GM12878 (cell line): Measurements from ENCODE around the gene PLXDC1. TPM values are rescaled to one million over a fixed set of nuclear protein-coding genes. Genes with fewer than 3 reads are reported as not detected.

ENCODE experiments used
- ATAC-seq: fragments of 200-7000 bp; cut with Tn5 transposase; 3 replicates; pipeline ENCODE4 v1.9.1; 2020; ENCODE audit warnings: mild to moderate bottlenecking, moderate library complexity
- BruUV-seq: library from RNA; stranded (reverse); fragments of 400-500 nt; replicated peaks from 2 replicates; lab custom pipeline; 2021; lab: Mats Ljungman, UMichigan
- CTCF ChIA-PET: fragments of 300-600 bp; sonication (Branson Sonifier 250); formaldehyde crosslinking; extraction: SDS; loops from one replicate; lab custom pipeline; 2021; ENCODE audit warnings: inconsistent platforms; lab: Yijun Ruan, JAX
- POLR2A ChIA-PET: fragments of 350-600 bp; formaldehyde crosslinking; extraction: SDS; loops from one replicate; lab custom pipeline; 2021; ENCODE audit warnings: inconsistent platforms; lab: Charles Lee
- RAD21 ChIA-PET: fragments of 300-600 bp; sonication (Branson Sonifier 250); formaldehyde crosslinking; loops from one replicate; lab custom pipeline; 2023; ENCODE audit warnings: antibody characterized with exemption; ENCODE audit not compliant: unreplicated experiment; lab: Charles Lee
- SMC1A ChIA-PET: fragments of 300-600 bp; sonication (Branson Sonifier 250); formaldehyde crosslinking; loops from one replicate; lab custom pipeline; 2023; ENCODE audit not compliant: unreplicated experiment, uncharacterized antibody; lab: Charles Lee
- DNase-seq: peaks from one replicate; pipeline ENCODE4 v3.0.0-alpha.2; 2011; ENCODE audit warnings: low read depth, low spot score
- FAIRE-seq: peaks from 3 replicates; lab custom pipeline; 2011; peaks lifted over from hg19 to GRCh38; lab: Jason Lieb, UNC
- H2AFZ ChIP-seq: 2 replicates; pipeline ENCODE4 v1.6.0; 2011; ENCODE audit warnings: low read depth, low read length, control low read depth; ENCODE audit not compliant: control insufficient read depth
- H3K27ac ChIP-seq: 2 replicates; pipeline ENCODE4 v1.5.1; 2011; ENCODE audit warnings: control low read depth; ENCODE audit not compliant: control insufficient read depth, insufficient read depth
- H3K27me3 ChIP-seq, 2 experiments: replicated peaks in 1 of 2; 2 replicates each; pipeline versions ENCODE4 v1.6.0 to v1.6.1; 2011; ENCODE audit warnings: low read length in 1 of 2; ENCODE audit not compliant: control insufficient read depth in 2 of 2, insufficient read depth in 2 of 2
- H3K36me3 ChIP-seq, 2 experiments: 2 replicates each; pipeline ENCODE4 v1.5.1; 2011; ENCODE audit warnings: low read length in 1 of 2; ENCODE audit not compliant: control insufficient read depth in 2 of 2, insufficient read depth in 2 of 2
- H3K4me1 ChIP-seq: 2 replicates; pipeline ENCODE4 v1.6.1; 2011; ENCODE audit warnings: mild to moderate bottlenecking, low read length, moderate library complexity, mixed read lengths; ENCODE audit not compliant: control insufficient read depth, insufficient read depth
- H3K4me2 ChIP-seq: 2 replicates; pipeline ENCODE4 v1.6.0; 2011; ENCODE audit warnings: control low read depth; ENCODE audit not compliant: control insufficient read depth, insufficient read depth
- H3K4me3 ChIP-seq: fragments of 200-600 bp; sonication (generic); 2 replicates; pipeline ENCODE4 v1.5.1; 2016
- H3K79me2 ChIP-seq: 2 replicates; pipeline ENCODE4 v1.6.0; 2011; ENCODE audit warnings: low read length; ENCODE audit not compliant: control insufficient read depth, insufficient read depth
- H3K9ac ChIP-seq: 2 replicates; pipeline ENCODE4 v1.8.0; 2011; ENCODE audit warnings: low read length, control low read depth, mixed read lengths; ENCODE audit not compliant: control insufficient read depth, insufficient read depth
- H3K9me3 ChIP-seq: replicated peaks from 3 replicates; pipeline ENCODE4 v1.5.1; 2011; ENCODE audit warnings: mild to moderate bottlenecking, low read length; ENCODE audit not compliant: control insufficient read depth, insufficient read depth
- H4K20me1 ChIP-seq: 2 replicates; pipeline ENCODE4 v1.6.0; 2011; ENCODE audit not compliant: control insufficient read depth, insufficient read depth
- CHD2 ChIP-seq: IDR thresholded peaks from 2 replicates; pipeline ENCODE4 v1.6.1; 2011; ENCODE audit warnings: low read depth, low read length, improper control_type of control experiment, borderline replicate concordance
- EGR1 ChIP-seq, 2 experiments: IDR thresholded peaks; 1 replicate in 1 of 2; 2 replicates in 1 of 2; pipeline ENCODE4 v1.6.1; 2011 to 2012; ENCODE audit warnings: low read depth in 2 of 2, low read length in 2 of 2, borderline replicate concordance in 1 of 2, mild to moderate bottlenecking in 1 of 2, moderate library complexity in 1 of 2
- GATAD2B ChIP-seq: fragments of 450-650 bp; conservative IDR thresholded peaks from 2 replicates; pipeline ENCODE4 v1.6.1; 2017; ENCODE audit warnings: low read depth, mild to moderate bottlenecking, moderate library complexity
- IKZF1 ChIP-seq: fragments of 450-650 bp; conservative IDR thresholded peaks from 2 replicates; pipeline ENCODE4 v1.6.1; 2017; ENCODE audit warnings: antibody characterized with exemption, mild to moderate bottlenecking
- LARP7 ChIP-seq: fragments of 450-650 bp; IDR thresholded peaks from 2 replicates; pipeline ENCODE4 v1.6.1; 2017; ENCODE audit warnings: mild to moderate bottlenecking
- MYB ChIP-seq: fragments of 150-350 bp; IDR thresholded peaks from 2 replicates; pipeline ENCODE4 v1.6.1; 2014; ENCODE audit warnings: mild to moderate bottlenecking, low read depth, low read length, borderline replicate concordance
- NBN ChIP-seq: fragments of 450-650 bp; IDR thresholded peaks from 2 replicates; pipeline ENCODE4 v1.6.1; 2016
- NFIC ChIP-seq: IDR thresholded peaks from 2 replicates; pipeline ENCODE4 v1.6.1; 2012; ENCODE audit warnings: low read depth, mild to moderate bottlenecking, inconsistent platforms, low read length, moderate library complexity
- POLR2A ChIP-seq: IDR thresholded peaks from 2 replicates; pipeline ENCODE4 v1.6.1; 2011; ENCODE audit warnings: low read depth, mild to moderate bottlenecking, low read length
- POLR2AphosphoS5 ChIP-seq: IDR thresholded peaks from 2 replicates; pipeline ENCODE4 v1.6.1; 2011; ENCODE audit warnings: mild to moderate bottlenecking, low read length, inconsistent platforms
- STAT3 ChIP-seq: IDR thresholded peaks from 2 replicates; pipeline ENCODE4 v1.6.1; 2011; ENCODE audit warnings: low read depth, low read length, improper control_type of control experiment
- SUZ12 ChIP-seq: fragments of 200-600 bp; sonication (generic); IDR thresholded peaks from one replicate; pipeline ENCODE4 v1.6.1; 2018; ENCODE audit warnings: antibody characterized with exemption, mild to moderate bottlenecking; ENCODE audit not compliant: unreplicated experiment
- WGBS: methylation state at CpG from one replicate; pipeline ENCODE4 v1.1.6; 2016; ENCODE audit warnings: low lambda C conversion rate; ENCODE audit not compliant: insufficient replicate concordance, insufficient coverage; ENCODE audit errors: missing lambda C conversion rate; 5-methylcytosine and 5-hydroxymethylcytosine counted together
- in situ Hi-C: fragments of 300-500 bp; cut with MboI; formaldehyde crosslinking; loops from 9 replicates; pipeline ENCODE4 v1.14.3; 2018; ENCODE audit warnings: mixed read lengths
- intact Hi-C: fragments of 100-400 bp; cut with micrococcal nuclease; formaldehyde crosslinking; loops from one replicate; pipeline ENCODE4 v1.14.2; 2022; ENCODE audit not compliant: unreplicated experiment
- polyA plus RNA-seq, 11 experiments: library from polyadenylated mRNA; depleted of rRNA in 4 of 11; unstranded in 6 of 11; stranded (reverse) in 5 of 11; fragments of >200 nt; fragmentation: Nextera tagmentation in 4 of 11; fragmentation: Illumina TruSeq in 1 of 11; extraction: Ambion mirVana in 4 of 11; extraction: Trizol in 1 of 11; gene quantifications; 1 replicate in 1 of 11; 2 replicates in 10 of 11; pipeline versions ENCODE4 v1.2.1 to v1.2.3, GENCODE V29; 2011 to 2016; ENCODE audit warnings: inconsistent platforms in 2 of 11, missing spikeins in 2 of 11, low read depth in 1 of 11
- total RNA-seq, 4 experiments: library from RNA; depleted of rRNA in 3 of 4; stranded (reverse); fragments of >200 nt in 3 of 4; fragmentation: Illumina TruSeq in 1 of 4; extraction: Trizol in 1 of 4; gene quantifications; 2 replicates each; pipeline versions ENCODE4 v1.2.1 to v1.2.3, GENCODE V29; 2013 to 2021
- TF ChIP-seq, protein P1 (sequence below): fragments of 450-650 bp; IDR thresholded peaks from 2 replicates; pipeline ENCODE4 v1.6.1; 2018; ENCODE audit warnings: mild to moderate bottlenecking, low read depth, moderate library complexity; ENCODE audit not compliant: partially characterized antibody
- TF ChIP-seq, protein P2 (sequence below): fragments of 150-350 bp; IDR thresholded peaks from 2 replicates; pipeline ENCODE4 v1.6.1; 2014; ENCODE audit warnings: mild to moderate bottlenecking, low read depth, low read length

PLXDC1 gene
- total and polyA plus RNA-seq, 10 of the 15 experiments (the other 5 are each of a cell fraction or from before 2014, with no cell fraction given) = 0.03 to 0.30 (median 0.22) TPM; not detected in 7

DNA sequence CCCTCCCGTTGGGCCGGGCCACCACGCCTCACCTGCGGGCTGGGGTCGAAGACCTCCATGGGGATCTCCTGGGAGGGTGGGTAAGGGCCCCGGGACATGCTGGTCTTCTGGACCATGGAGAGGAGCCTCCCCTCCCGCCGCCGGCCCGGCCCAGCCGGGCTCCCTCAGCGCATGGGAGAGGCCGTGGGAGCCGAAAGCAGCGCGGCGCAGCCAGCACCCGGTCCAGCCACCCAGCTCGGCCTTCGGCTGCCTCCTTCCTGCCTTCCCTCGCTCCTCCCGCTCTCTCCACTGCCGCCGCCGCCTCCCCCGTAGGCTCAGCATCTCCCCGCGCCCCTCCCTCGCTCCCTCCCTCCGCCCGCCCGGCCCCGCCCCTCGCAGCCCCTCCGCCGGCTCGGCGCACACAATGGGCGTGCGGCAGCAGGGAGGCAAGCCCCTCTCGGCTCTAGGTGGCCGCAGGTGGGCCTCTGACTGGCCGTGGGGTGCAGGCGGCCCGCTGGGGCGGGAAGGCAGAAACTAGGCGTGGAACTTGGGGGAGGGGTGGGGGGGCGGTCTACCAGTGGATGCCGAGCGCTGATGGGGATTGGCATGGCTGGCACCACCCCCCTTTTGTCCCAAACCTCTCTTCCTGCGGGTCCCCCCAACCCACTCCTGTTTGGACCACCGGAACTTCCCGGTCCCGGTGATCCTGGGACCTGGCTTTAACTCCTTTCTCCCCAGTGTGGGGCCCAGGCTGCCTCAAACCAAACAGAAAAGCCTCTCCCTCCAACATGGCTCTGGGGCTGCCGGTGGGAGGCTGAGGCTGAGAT, 46.1 kb upstream of the PLXDC1 start, which contains the start of gene CACNB1:
Gene CACNB1 (minus strand): TSS at position 290 of the 806 bp plus-strand sequence. CDS start 174 bp downstream, at position 116.
- H3K4me1 ChIP-seq = peaks cover 25% of the 10 kb centered on the region
- CTCF ChIA-PET = interaction anchor here (1.0 kb wide), 1 partner anchor 33 kb away, joined by 3 read pairs; no protein-coding TSS in a partner anchor
- RAD21 ChIA-PET = interaction anchor here (3.0 kb wide), 1 partner anchor 214 kb away, joined by 14 read pairs; no protein-coding TSS in a partner anchor
- DNase-seq = no peak
- H3K27ac ChIP-seq = peak within 1 kb of the TSS; percentile 46
- no peak for FAIRE-seq
- in situ Hi-C loops (no loop called here), intact Hi-C loops (no loop called here)
- H3K36me3 ChIP-seq = peaks cover 5 to 14% of the 10 kb centered on the region in 2 experiments
- ATAC-seq = peak; percentile 71
- TF ChIP-seq POLR2AphosphoS5 (peak; percentile 57; the same call in 1 of the 2 replicates), LARP7 (0 out of 2 replicates have a peak, but pooled peaks have one; percentile 44), CHD2 (peak; percentile 14; the same call in 1 of the 2 replicates), STAT3 (no peak), NFIC (no peak), SUZ12 (no peak), NBN (0 out of 2 replicates have a peak, but pooled peaks have one; percentile 20), POLR2A (peak; percentile 83), MYB (no peak), EGR1 (IDR thresholded peaks at IDR 0.05; ENCODE audit: borderline replicate concordance in 1 of 2, low read depth in 2 of 2, low read length in 2 of 2) (peak in 1 of 2 experiments; percentile 17; a peak in 1 of 3 replicates), GATAD2B (0 out of 2 replicates have a peak, but pooled peaks have one; percentile 55), IKZF1 (peak; percentile 30; the same call in 1 of the 2 replicates)
- TF ChIP-seq, protein P1, sequence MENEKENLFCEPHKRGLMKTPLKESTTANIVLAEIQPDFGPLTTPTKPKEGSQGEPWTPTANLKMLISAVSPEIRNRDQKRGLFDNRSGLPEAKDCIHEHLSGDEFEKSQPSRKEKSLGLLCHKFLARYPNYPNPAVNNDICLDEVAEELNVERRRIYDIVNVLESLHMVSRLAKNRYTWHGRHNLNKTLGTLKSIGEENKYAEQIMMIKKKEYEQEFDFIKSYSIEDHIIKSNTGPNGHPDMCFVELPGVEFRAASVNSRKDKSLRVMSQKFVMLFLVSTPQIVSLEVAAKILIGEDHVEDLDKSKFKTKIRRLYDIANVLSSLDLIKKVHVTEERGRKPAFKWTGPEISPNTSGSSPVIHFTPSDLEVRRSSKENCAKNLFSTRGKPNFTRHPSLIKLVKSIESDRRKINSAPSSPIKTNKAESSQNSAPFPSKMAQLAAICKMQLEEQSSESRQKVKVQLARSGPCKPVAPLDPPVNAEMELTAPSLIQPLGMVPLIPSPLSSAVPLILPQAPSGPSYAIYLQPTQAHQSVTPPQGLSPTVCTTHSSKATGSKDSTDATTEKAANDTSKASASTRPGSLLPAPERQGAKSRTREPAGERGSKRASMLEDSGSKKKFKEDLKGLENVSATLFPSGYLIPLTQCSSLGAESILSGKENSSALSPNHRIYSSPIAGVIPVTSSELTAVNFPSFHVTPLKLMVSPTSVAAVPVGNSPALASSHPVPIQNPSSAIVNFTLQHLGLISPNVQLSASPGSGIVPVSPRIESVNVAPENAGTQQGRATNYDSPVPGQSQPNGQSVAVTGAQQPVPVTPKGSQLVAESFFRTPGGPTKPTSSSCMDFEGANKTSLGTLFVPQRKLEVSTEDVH = no peak
- TF ChIP-seq, protein P2, sequence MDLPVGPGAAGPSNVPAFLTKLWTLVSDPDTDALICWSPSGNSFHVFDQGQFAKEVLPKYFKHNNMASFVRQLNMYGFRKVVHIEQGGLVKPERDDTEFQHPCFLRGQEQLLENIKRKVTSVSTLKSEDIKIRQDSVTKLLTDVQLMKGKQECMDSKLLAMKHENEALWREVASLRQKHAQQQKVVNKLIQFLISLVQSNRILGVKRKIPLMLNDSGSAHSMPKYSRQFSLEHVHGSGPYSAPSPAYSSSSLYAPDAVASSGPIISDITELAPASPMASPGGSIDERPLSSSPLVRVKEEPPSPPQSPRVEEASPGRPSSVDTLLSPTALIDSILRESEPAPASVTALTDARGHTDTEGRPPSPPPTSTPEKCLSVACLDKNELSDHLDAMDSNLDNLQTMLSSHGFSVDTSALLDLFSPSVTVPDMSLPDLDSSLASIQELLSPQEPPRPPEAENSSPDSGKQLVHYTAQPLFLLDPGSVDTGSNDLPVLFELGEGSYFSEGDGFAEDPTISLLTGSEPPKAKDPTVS = no peak
- 4% methylated on average over 24 of the region's 55 CpGs for WGBS
- peak within 1 kb of the TSS; percentile 97 for H3K4me2 ChIP-seq
- H3K79me2 ChIP-seq = peaks cover 35% of the 10 kb centered on the region
- POLR2A ChIA-PET = interaction anchor here (0.5 to 0.6 kb wide), 2 partner anchors 409 to 448 kb away, joined by 3 to 4 read pairs; no protein-coding TSS in a partner anchor
- H3K27me3 ChIP-seq = no peaks in the 10 kb centered on the region
- no TSS peak for BruUV-seq
- H4K20me1 ChIP-seq = peaks cover 2% of the 10 kb centered on the region; the same call in 1 of the 2 replicates
- H3K9ac ChIP-seq = peak within 1 kb of the TSS; percentile 69
- H3K9me3 ChIP-seq = no peaks in the 10 kb centered on the region
- peak within 1 kb of the TSS; percentile 66 for H2AFZ ChIP-seq
- SMC1A ChIA-PET = interaction anchor here (1.3 to 3.0 kb wide), 2 partner anchors 9 to 11 kb away, joined by 5 to 13 read pairs; no protein-coding TSS in a partner anchor
- H3K4me3 ChIP-seq = peak within 1 kb of the TSS; percentile 98
